B cell (primary cell): ENCODE measurements around the gene ZBTB40. TPM values are rescaled to one million over a fixed set of nuclear protein-coding genes. Genes with fewer than 3 reads are reported as not detected.

Source experiments
- ATAC-seq: fragments of 200-7000 bp; cut with Tn5 transposase; one replicate; pipeline ENCODE4 v1.10.0; 2021; ENCODE audit warnings: low read depth, mild to moderate bottlenecking, moderate number of reproducible peaks, moderate library complexity
- CTCF ChIA-PET: fragments of 350-600 bp; sonication (Branson Sonifier 250); formaldehyde crosslinking; loops from one replicate; lab custom pipeline; 2021; ENCODE audit warnings: antibody characterized with exemption, inconsistent platforms; lab: Charles Lee
- POLR2A ChIA-PET: fragments of 350-600 bp; sonication (Branson Sonifier 250); formaldehyde crosslinking; loops from one replicate; lab custom pipeline; 2021; ENCODE audit warnings: antibody characterized with exemption; lab: Charles Lee
- DNase-seq: peaks from one replicate; pipeline ENCODE4 v3.0.0; 2013
- H2AFZ ChIP-seq: 2 replicates; pipeline ENCODE4 v1.6.1; 2012; ENCODE audit warnings: mild to moderate bottlenecking, low read depth, low read length; ENCODE audit not compliant: insufficient read depth, poor library complexity, severe bottlenecking
- H3K27ac ChIP-seq, 2 donors: 1 replicate in 1 of 2; 2 replicates in 1 of 2; pipeline ENCODE4 v1.5.1; 2012 to 2013; ENCODE audit warnings: low read length in 2 of 2, mild to moderate bottlenecking in 2 of 2, moderate library complexity in 1 of 2
- H3K27me3 ChIP-seq, 4 experiments: fragments of 200-600 bp in 1 of 4; sonication (generic) in 1 of 4; replicated peaks in 1 of 4; 1 replicate in 2 of 4; 2 replicates in 2 of 4; pipeline versions ENCODE4 v1.6.1 to v1.7.0; 2013 to 2016; ENCODE audit warnings: low read length in 3 of 4, mild to moderate bottlenecking in 2 of 4, mixed read lengths in 1 of 4, moderate library complexity in 1 of 4; ENCODE audit not compliant: insufficient read depth in 4 of 4, control insufficient read depth in 3 of 4; ENCODE audit errors: control extremely low read depth in 1 of 4
- H3K36me3 ChIP-seq, 2 experiments: replicated peaks in 1 of 2; 1 replicate in 1 of 2; 2 replicates in 1 of 2; pipeline versions ENCODE4 v1.6.1 to v1.7.1; 2013; ENCODE audit warnings: low read length in 1 of 2; ENCODE audit not compliant: insufficient read depth in 2 of 2, control insufficient read depth in 1 of 2; ENCODE audit errors: control extremely low read depth in 1 of 2, extremely low read depth in 1 of 2
- H3K4me1 ChIP-seq, 2 donors: fragments of 200-600 bp in 1 of 2; sonication (generic) in 1 of 2; 1 replicate in 1 of 2; 2 replicates in 1 of 2; pipeline versions ENCODE4 v1.5.1 to v1.6.1; 2013 to 2017; ENCODE audit warnings: low read length in 2 of 2; ENCODE audit not compliant: control insufficient read depth in 2 of 2, insufficient read depth in 2 of 2
- H3K4me2 ChIP-seq: replicated peaks from 2 replicates; pipeline ENCODE3; 2012; ENCODE audit warnings: mild to moderate bottlenecking, low read depth, low read length; ENCODE audit not compliant: poor library complexity, severe bottlenecking
- H3K4me3 ChIP-seq, 5 experiments: fragments of 200-600 bp in 1 of 5; sonication (generic) in 1 of 5; 1 replicate in 3 of 5; 2 replicates in 2 of 5; pipeline versions ENCODE4 v1.5.1 to v1.7.0; 2011 to 2016; ENCODE audit warnings: low read length in 4 of 5, mild to moderate bottlenecking in 4 of 5, low read depth in 2 of 5, control low read depth in 1 of 5, moderate library complexity in 1 of 5; ENCODE audit not compliant: insufficient read depth in 1 of 5; ENCODE audit errors: control extremely low read depth in 1 of 5, extremely low read depth in 1 of 5
- H3K79me2 ChIP-seq: fragments of 200-600 bp; sonication (generic); one replicate; pipeline ENCODE4 v1.6.0; 2016; ENCODE audit warnings: low read length; ENCODE audit not compliant: control insufficient read depth, insufficient read depth
- H3K9ac ChIP-seq: fragments of 200-600 bp; sonication (generic); 2 replicates; pipeline ENCODE4 v1.6.1; 2017; ENCODE audit warnings: mild to moderate bottlenecking, low read length, moderate library complexity
- H3K9me3 ChIP-seq, 3 donors: one replicate each; pipeline versions ENCODE4 v1.6.1 to v1.7.1; 2013; ENCODE audit warnings: low read length in 2 of 3; ENCODE audit not compliant: control insufficient read depth in 2 of 3, insufficient read depth in 1 of 3; ENCODE audit errors: control extremely low read depth in 1 of 3
- H4K20me1 ChIP-seq: 2 replicates; pipeline ENCODE4 v1.6.0; 2012; ENCODE audit warnings: mild to moderate bottlenecking, low read length; ENCODE audit not compliant: insufficient read depth, control insufficient read depth, poor library complexity, severe bottlenecking
- H3K27ac Mint-ChIP-seq: one replicate; pipeline ENCODE4 v1.8.0; 2021; ENCODE audit warnings: mixed read lengths
- H3K27me3 Mint-ChIP-seq: one replicate; pipeline ENCODE4 v1.8.0; 2021; ENCODE audit warnings: mixed read lengths
- H3K4me1 Mint-ChIP-seq: one replicate; pipeline ENCODE4 v1.8.0; 2021; ENCODE audit warnings: mixed read lengths
- H3K4me3 Mint-ChIP-seq: one replicate; pipeline ENCODE4 v1.8.0; 2021; ENCODE audit warnings: mixed read lengths
- H3K9me3 Mint-ChIP-seq: one replicate; pipeline ENCODE4 v1.8.0; 2022; ENCODE audit warnings: mixed read lengths; ENCODE audit not compliant: insufficient read depth
- EZH2 ChIP-seq: IDR thresholded peaks from 2 replicates; pipeline ENCODE4 v1.6.1; 2012; ENCODE audit warnings: borderline replicate concordance, low read depth, mild to moderate bottlenecking, moderate library complexity, low read length; ENCODE audit not compliant: insufficient read depth, poor library complexity, severe bottlenecking
- WGBS: methylation state at CpG from one replicate; pipeline ENCODE4 v1.1.5; 2013; ENCODE audit warnings: missing lambda C conversion rate; ENCODE audit not compliant: insufficient coverage; 5-methylcytosine and 5-hydroxymethylcytosine counted together
- intact Hi-C: fragments of 100-400 bp; cut with micrococcal nuclease; formaldehyde crosslinking; loops from one replicate; pipeline ENCODE4 v1.10.0; 2022
- polyA plus RNA-seq: library from polyadenylated mRNA; depleted of rRNA; stranded (reverse); fragments of >200 nt; gene quantifications from 2 replicates; pipeline ENCODE4 v1.2.3, GENCODE V29; 2012
- total RNA-seq, 2 donors: library from RNA; stranded (reverse); fragments of 120-200 nt in 1 of 2; gene quantifications; 1 replicate in 1 of 2; 2 replicates in 1 of 2; pipeline versions ENCODE4 v1.2.3 to v1.2.4, GENCODE V29; 2013 to 2022
- TF ChIP-seq, protein P1 (sequence below): fragments of 200-600 bp; IDR thresholded peaks from one replicate; pipeline ENCODE4 v1.8.0; 2022; ENCODE audit warnings: antibody characterized with exemption, mild to moderate bottlenecking

The ZBTB40 gene
- total and polyA plus RNA-seq, 2 donors (not counting 1 experiment from before 2014, with no cell fraction given), result 30.9 to 51.9 TPM

DNA sequence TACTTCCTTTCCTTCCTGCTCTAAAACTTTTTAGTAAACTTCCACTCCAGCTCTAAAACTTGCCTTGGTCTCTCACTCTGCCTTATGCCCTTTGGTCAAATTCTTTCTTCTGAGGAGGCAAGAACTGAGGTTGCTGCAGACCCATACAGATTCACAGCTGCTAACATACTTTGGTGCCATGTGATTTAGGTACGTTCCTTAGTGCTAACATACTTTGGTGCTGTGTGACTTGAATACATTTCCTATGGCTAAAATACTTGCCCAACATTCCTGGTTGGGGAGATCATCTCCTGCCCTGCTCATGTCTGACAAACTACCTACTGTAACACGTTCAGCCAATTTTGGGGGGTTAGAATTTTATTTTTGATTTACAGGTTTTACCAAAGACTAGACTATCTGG is 6.8 kb upstream of the ZBTB40 start:
- Histone ChIP-seq H3K27me3 (no peaks in the 10 kb centered on the region), H3K36me3 (no peaks in the 10 kb centered on the region), H3K9me3 (peaks cover 8 to 14% (median 10%) of the 10 kb centered on the region in 3 donors), H2AFZ (no peak overlapping the region), H4K20me1 (no peaks in the 10 kb centered on the region), H3K9ac (no peak overlapping the region), H3K4me1 (no peaks in the 10 kb centered on the region), H3K79me2 (no peaks in the 10 kb centered on the region), H3K4me3 (no peak overlapping the region), H3K27ac (no peak overlapping the region), H3K4me2 (no peak overlapping the region)
- ATAC-seq, result no peak
- DNase-seq, result no peak
- Mint-ChIP-seq H3K27ac (no peak overlapping the region), H3K9me3 (peaks cover 7% of the 10 kb centered on the region), H3K4me3 (no peak overlapping the region), H3K4me1 (no peaks in the 10 kb centered on the region), H3K27me3 (peaks cover 24% of the 10 kb centered on the region)
- ChIA-PET POLR2A (no interaction called here), CTCF (no interaction called here)
- TF ChIP-seq EZH2, result no peak
- TF ChIP-seq, protein P1, sequence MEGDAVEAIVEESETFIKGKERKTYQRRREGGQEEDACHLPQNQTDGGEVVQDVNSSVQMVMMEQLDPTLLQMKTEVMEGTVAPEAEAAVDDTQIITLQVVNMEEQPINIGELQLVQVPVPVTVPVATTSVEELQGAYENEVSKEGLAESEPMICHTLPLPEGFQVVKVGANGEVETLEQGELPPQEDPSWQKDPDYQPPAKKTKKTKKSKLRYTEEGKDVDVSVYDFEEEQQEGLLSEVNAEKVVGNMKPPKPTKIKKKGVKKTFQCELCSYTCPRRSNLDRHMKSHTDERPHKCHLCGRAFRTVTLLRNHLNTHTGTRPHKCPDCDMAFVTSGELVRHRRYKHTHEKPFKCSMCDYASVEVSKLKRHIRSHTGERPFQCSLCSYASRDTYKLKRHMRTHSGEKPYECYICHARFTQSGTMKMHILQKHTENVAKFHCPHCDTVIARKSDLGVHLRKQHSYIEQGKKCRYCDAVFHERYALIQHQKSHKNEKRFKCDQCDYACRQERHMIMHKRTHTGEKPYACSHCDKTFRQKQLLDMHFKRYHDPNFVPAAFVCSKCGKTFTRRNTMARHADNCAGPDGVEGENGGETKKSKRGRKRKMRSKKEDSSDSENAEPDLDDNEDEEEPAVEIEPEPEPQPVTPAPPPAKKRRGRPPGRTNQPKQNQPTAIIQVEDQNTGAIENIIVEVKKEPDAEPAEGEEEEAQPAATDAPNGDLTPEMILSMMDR, result no peak
- WGBS, result 100% methylated on average over 1 of the region's 2 CpGs
- intact Hi-C loops, result no loop called here

DNA sequence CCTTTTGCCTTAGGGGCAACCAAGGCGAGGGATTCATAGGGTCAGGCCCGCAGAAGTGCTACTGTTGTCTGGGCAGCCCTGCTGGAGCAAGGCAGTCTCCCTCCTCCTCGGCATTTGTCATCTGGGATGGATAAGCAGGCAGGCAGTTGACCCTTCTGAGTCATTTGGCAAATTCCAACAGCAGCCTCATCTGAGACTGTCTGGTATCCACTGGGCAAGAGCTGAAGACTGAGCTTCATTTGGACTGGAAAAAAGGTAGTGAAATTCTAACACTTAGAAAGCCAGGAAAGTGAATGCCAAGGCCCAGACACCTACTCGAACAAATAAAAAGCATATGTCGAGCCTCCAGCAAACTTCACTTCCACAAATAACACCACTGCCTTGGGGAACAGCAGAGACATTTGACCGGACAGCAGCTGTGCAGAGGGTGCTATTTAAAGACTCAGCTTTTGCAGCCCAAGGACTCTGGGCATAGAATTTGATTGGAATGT is 4.0 kb upstream of the ZBTB40 start:
- H2AFZ ChIP-seq, result no peak overlapping the region
- no peak overlapping the region for H3K4me2 ChIP-seq
- ChIA-PET CTCF (no interaction called here), POLR2A (no interaction called here)
- DNase-seq (no peak), ATAC-seq (no peak)
- no peak overlapping the region for H3K9ac ChIP-seq
- TF ChIP-seq, protein P1, result no peak
- TF ChIP-seq EZH2, result no peak
- WGBS, result 91% methylated on average over 4 of the region's 6 CpGs
- Mint-ChIP-seq H3K27me3 (peaks cover 18% of the 10 kb centered on the region), H3K4me1 (peaks cover 12% of the 10 kb centered on the region), H3K27ac (no peak overlapping the region), H3K9me3 (no peaks in the 10 kb centered on the region), H3K4me3 (no peak overlapping the region)
- no peaks in the 10 kb centered on the region for H4K20me1 ChIP-seq
- H3K79me2 ChIP-seq, result peaks cover 15% of the 10 kb centered on the region
- H3K27ac ChIP-seq, result no peak overlapping the region
- no peaks in the 10 kb centered on the region for H3K27me3 ChIP-seq
- H3K4me3 ChIP-seq, result no peak overlapping the region
- peaks cover 0 to 8% (median 1%) of the 10 kb centered on the region in 3 donors for H3K9me3 ChIP-seq
- peaks cover 8 to 14% of the 10 kb centered on the region in 2 donors for H3K4me1 ChIP-seq
- no peaks in the 10 kb centered on the region for H3K36me3 ChIP-seq
- intact Hi-C loops, result no loop called here
